Adrenal gland (tissue), 12 donors: ENCODE measurements around the gene RPSA. TPM values are rescaled to one million over a fixed set of nuclear protein-coding genes. Genes with fewer than 3 reads are reported as not detected.
A peak's percentile ranks its signal among the peaks of the same experiment; 100 is the strongest.

Experiments used
- DNase-seq, 7 donors: peaks; one replicate each; pipeline ENCODE4 v3.0.0-alpha.2; 2019 to 2020
- H3K27ac ChIP-seq, 5 donors: fragments of 200-600 bp; sonication (generic) in 4 of 5; 1 replicate in 3 of 5; 2 replicates in 2 of 5; pipeline versions ENCODE4 v1.5.1 to v1.8.0; 2016 to 2020; ENCODE audit warnings: mild to moderate bottlenecking in 1 of 5
- H3K27me3 ChIP-seq: fragments of 200-600 bp; 2 replicates; pipeline ENCODE4 v1.8.0; 2021
- H3K36me3 ChIP-seq, 2 donors: fragments of 200-600 bp; replicated peaks in 1 of 2; 1 replicate in 1 of 2; 2 replicates in 1 of 2; pipeline versions ENCODE4 v1.5.1 to v1.8.0; 2018 to 2022
- H3K4me1 ChIP-seq, 2 donors: fragments of 200-600 bp; replicated peaks in 1 of 2; 1 replicate in 1 of 2; 2 replicates in 1 of 2; pipeline versions ENCODE4 v1.5.1 to v1.8.0; 2018 to 2021
- H3K4me3 ChIP-seq, 4 donors: fragments of 200-600 bp; sonication (generic) in 3 of 4; one replicate each; pipeline ENCODE4 v1.5.1; 2016 to 2018
- H3K9me3 ChIP-seq, 3 donors: fragments of 200-600 bp; sonication (generic) in 1 of 3; replicated peaks in 1 of 3; 1 replicate in 2 of 3; 2 replicates in 1 of 3; pipeline versions ENCODE4 v1.5.1 to v1.8.0; 2016 to 2021
- POLR2A ChIP-seq, 2 donors: fragments of 450-650 bp; IDR thresholded peaks; one replicate each; pipeline ENCODE4 v1.6.1; 2017; ENCODE audit warnings: antibody characterized with exemption in 2 of 2, mild to moderate bottlenecking in 2 of 2, moderate library complexity in 1 of 2
- WGBS, 4 donors: extraction: QIAGEN DNeasy Blood & Tissue Kit in 2 of 4; methylation state at CpG; one replicate each; pipeline versions ENCODE4 v1.1.5 to v1.1.7; 2013 to 2017; 5-methylcytosine and 5-hydroxymethylcytosine counted together
- intact Hi-C, 2 donors: fragments of 100-400 bp; cut with DNase I; formaldehyde crosslinking; loops; one replicate each; pipeline versions ENCODE4 v1.14.1 to v1.15.0; 2022 to 2023
- polyA plus RNA-seq, 3 donors: library from polyadenylated mRNA; stranded (reverse); fragments of 200-250 nt in 2 of 3; fragments of 350-450 nt in 1 of 3; fragmentation: Illumina TruSeq in 1 of 3; extraction: RNeasy Lipid Tissue Mini Kit (QIAGEN cat#74804) in 1 of 3; gene quantifications; one replicate each; pipeline ENCODE4 v1.2.3, GENCODE V29; 2013 to 2014
- total RNA-seq, 9 donors: library from RNA; depleted of rRNA in 4 of 9; stranded (reverse); fragments of >200 nt in 4 of 9; fragments of 120-200 nt in 1 of 9; fragmentation: NEBNext Ultra II Directional in 1 of 9; extraction: Animal tissue kit (Norgen Biotek cat#: 25700) in 1 of 9; gene quantifications; one replicate each; pipeline versions ENCODE4 v1.1.0 to v1.2.4, GENCODE V29; 2013 to 2023
- TF ChIP-seq, protein P1 (sequence below), 6 experiments: fragments of 450-650 bp in 4 of 6; fragments of 200-600 bp in 2 of 6; sonication (generic) in 1 of 6; IDR thresholded peaks; 1 replicate in 5 of 6; 2 replicates in 1 of 6; pipeline versions ENCODE4 v1.5.1 to v1.8.0; 2016 to 2021; ENCODE audit warnings: antibody characterized with exemption in 6 of 6, mild to moderate bottlenecking in 2 of 6, moderate library complexity in 1 of 6
- donor health status: healthy with polysubstance abuse.
- donor health status: Bipolar disorder and iron deficiency.
- donor health status: DM: yes; HTN: yes; CAD: no.
- donor health status: DM: no; HTN: no; CAD: no.
- donor health status: DM: no; HTN: no; CAD: no.
- donor health status: DM: yes; HTN: yes; CAD: no.

RPSA gene
- total and polyA plus RNA-seq, 12 donors: 525 to 1,751 (median 852) TPM

GRCh38 chr3:39423436-39423970 is 17.0 kb downstream of the RPSA start:
- TF ChIP-seq POLR2A (IDR thresholded peaks at IDR 0.05): no peak
- TF ChIP-seq, protein P1, sequence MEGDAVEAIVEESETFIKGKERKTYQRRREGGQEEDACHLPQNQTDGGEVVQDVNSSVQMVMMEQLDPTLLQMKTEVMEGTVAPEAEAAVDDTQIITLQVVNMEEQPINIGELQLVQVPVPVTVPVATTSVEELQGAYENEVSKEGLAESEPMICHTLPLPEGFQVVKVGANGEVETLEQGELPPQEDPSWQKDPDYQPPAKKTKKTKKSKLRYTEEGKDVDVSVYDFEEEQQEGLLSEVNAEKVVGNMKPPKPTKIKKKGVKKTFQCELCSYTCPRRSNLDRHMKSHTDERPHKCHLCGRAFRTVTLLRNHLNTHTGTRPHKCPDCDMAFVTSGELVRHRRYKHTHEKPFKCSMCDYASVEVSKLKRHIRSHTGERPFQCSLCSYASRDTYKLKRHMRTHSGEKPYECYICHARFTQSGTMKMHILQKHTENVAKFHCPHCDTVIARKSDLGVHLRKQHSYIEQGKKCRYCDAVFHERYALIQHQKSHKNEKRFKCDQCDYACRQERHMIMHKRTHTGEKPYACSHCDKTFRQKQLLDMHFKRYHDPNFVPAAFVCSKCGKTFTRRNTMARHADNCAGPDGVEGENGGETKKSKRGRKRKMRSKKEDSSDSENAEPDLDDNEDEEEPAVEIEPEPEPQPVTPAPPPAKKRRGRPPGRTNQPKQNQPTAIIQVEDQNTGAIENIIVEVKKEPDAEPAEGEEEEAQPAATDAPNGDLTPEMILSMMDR (IDR thresholded peaks at IDR 0.05): no peak
- Histone ChIP-seq H3K27ac (no peak overlapping the region), H3K27me3 (no peaks in the 10 kb centered on the region), H3K4me1 (no peaks in the 10 kb centered on the region), H3K9me3 (no peaks in the 10 kb centered on the region), H3K36me3 (no peaks in the 10 kb centered on the region), H3K4me3 (no peak overlapping the region)
- DNase-seq: no peak
- whole genome bisulfite sequencing, 4 donors: 61 to 84% (median 79%) methylated on average over 1 of the region's 1 CpG
- intact Hi-C loops: no loop called here

- no peak for TF ChIP-seq POLR2A (IDR thresholded peaks at IDR 0.05)
- TF ChIP-seq, protein P1 (IDR thresholded peaks at IDR 0.05): no peak
- Histone ChIP-seq H3K27ac (no peak overlapping the region), H3K4me1 (no peaks in the 10 kb centered on the region), H3K27me3 (no peaks in the 10 kb centered on the region), H3K36me3 (no peaks in the 10 kb centered on the region), H3K4me3 (no peak overlapping the region), H3K9me3 (no peaks in the 10 kb centered on the region)
- intact Hi-C loops: no loop called here
- DNase-seq: no peak
- 0 to 86% (median 42%) methylated on average over 1 of the region's 1 CpG for WGBS, 4 donors
Measured at GRCh38 chr3:39426312-39426711, 19.8 kb downstream of the RPSA start.

DNA sequence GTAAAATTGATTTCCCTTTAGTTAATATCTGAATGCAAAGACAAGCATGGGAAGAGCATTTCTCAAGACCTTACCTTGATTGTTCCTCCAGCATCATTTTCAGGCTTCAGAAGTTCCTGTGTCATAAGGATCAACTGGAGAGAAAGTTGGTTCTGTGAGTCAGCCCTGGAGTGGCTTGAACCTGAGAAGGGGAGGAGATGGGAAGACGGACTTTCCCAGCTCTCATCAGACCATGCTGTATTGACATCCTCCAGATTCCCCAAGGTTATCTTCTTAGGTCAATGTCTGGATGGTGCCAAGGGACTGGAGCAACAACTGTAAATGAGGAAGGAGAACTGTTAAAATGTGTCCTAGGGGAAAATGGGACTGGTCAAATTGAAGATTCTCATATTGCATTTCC is 21.0 kb downstream of the RPSA start:
- H3K27me3 ChIP-seq: no peaks in the 10 kb centered on the region
- no peak overlapping the region for H3K27ac ChIP-seq
- WGBS, 4 donors: 69 to 94% (median 78%) methylated on average over 1 of the region's 1 CpG
- no peaks in the 10 kb centered on the region for H3K36me3 ChIP-seq
- H3K9me3 ChIP-seq: no peaks in the 10 kb centered on the region
- TF ChIP-seq, protein P1 (IDR thresholded peaks at IDR 0.05): no peak
- no peak for TF ChIP-seq POLR2A (IDR thresholded peaks at IDR 0.05)
- no peaks in the 10 kb centered on the region for H3K4me1 ChIP-seq
- no peak for DNase-seq
- intact Hi-C loops: no loop called here
- H3K4me3 ChIP-seq: no peak overlapping the region

DNA sequence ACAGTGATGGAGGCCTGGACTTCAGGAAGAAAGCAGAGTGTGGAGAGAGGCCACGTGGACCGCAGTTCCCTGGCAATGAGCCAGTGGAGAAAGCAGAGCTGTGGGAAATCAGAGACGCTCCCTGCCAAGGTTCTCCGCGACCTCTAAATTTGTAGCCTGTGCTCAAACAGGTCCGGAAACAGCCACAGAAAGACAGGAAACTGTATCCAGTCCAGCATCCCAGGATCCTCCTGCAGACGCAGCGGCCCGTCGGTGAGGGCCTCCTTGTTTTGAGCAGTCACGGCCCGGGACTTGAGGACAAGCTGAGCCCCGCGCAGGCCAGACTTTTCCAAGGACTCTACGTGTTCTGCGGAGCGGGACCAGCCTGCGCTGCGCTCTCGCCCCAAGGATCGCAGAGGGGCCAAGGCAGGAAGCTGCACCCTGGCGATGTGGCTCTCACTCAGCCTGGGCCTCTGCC is 22.3 kb downstream of the RPSA start:
- no peaks in the 10 kb centered on the region for H3K27me3 ChIP-seq
- H3K4me1 ChIP-seq: no peaks in the 10 kb centered on the region
- no peak overlapping the region for H3K4me3 ChIP-seq
- 37 to 53% (median 41%) methylated on average over 11 to 22 of the region's 22 CpGs for WGBS, 4 donors
- no peak for TF ChIP-seq POLR2A (IDR thresholded peaks at IDR 0.05)
- H3K36me3 ChIP-seq: no peaks in the 10 kb centered on the region
- DNase-seq: peak; percentile 42 to 81 (median 55)
- intact Hi-C loops: no loop called here
- peak overlapping the region in 1 of 5 donors; percentile 29 for H3K27ac ChIP-seq
- H3K9me3 ChIP-seq: no peaks in the 10 kb centered on the region

- intact Hi-C loops: no loop called here
- Histone ChIP-seq H3K9me3 (no peaks in the 10 kb centered on the region), H3K4me1 (no peaks in the 10 kb centered on the region), H3K4me3 (no peak overlapping the region), H3K36me3 (no peaks in the 10 kb centered on the region), H3K27ac (peak overlapping the region in 1 of 5 donors; percentile 29), H3K27me3 (no peaks in the 10 kb centered on the region)
- DNase-seq: no peak
- TF ChIP-seq POLR2A (IDR thresholded peaks at IDR 0.05): no peak
- TF ChIP-seq, protein P1 (IDR thresholded peaks at IDR 0.05): no peak
- WGBS, 4 donors: 89 to 95% (median 91%) methylated on average over 10 to 11 of the region's 11 CpGs
Measured at GRCh38 chr3:39429466-39429865, 22.9 kb downstream of the RPSA start.
